ENCODE results near the gene THUMPD1.
A peak's percentile ranks its signal among the peaks of the same experiment; 100 is the strongest.

THUMPD1 gene

DNA sequence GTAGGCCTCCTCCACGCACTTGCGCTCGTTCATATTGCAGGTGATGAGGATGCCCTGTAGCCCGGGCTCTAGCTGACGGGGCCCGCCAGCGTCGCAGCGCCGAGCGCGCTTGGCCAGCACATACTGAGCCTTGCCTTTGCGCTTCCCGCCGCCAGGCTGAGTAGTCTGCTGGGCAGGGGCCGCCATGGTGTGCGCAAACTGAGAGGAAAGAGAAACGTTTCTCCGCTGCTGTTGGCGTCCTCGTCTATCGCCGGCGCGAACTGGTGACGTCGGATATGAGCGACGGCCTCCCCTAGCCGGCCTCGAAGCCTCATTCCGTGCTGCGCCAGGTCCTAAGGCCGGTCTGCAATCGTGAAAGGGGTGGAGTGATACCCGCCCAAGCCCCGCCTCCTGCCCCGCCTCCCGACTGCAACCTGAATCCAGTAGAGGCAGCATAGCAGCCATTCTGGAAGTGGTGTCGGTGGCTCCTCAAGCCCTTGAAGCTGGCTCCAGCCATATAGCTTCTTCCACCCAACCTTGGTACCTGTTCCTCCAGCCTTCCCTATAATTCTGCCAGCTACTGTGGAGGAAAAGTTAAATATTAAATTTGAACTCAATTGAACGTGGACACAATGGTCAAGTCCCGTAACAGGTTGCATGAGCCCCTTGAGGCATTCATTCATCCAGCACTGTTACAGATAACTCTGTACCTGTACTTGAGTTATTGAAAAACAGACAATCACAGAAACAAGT is at the start of gene THUMPD1:
Gene THUMPD1, minus strand, starts transcription at position 265 of the 732 bp plus-strand sequence. Its CDS starts 79 bp downstream, at position 186.
- in situ Hi-C loops (cut with MboI; ENCODE audit: low pct_unique_long_range_greater_than_20kb, low sequenced_read_pairs, unreplicated experiment): no loop called here
- TF ChIP-seq, protein P1, sequence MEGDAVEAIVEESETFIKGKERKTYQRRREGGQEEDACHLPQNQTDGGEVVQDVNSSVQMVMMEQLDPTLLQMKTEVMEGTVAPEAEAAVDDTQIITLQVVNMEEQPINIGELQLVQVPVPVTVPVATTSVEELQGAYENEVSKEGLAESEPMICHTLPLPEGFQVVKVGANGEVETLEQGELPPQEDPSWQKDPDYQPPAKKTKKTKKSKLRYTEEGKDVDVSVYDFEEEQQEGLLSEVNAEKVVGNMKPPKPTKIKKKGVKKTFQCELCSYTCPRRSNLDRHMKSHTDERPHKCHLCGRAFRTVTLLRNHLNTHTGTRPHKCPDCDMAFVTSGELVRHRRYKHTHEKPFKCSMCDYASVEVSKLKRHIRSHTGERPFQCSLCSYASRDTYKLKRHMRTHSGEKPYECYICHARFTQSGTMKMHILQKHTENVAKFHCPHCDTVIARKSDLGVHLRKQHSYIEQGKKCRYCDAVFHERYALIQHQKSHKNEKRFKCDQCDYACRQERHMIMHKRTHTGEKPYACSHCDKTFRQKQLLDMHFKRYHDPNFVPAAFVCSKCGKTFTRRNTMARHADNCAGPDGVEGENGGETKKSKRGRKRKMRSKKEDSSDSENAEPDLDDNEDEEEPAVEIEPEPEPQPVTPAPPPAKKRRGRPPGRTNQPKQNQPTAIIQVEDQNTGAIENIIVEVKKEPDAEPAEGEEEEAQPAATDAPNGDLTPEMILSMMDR (IDR thresholded peaks at IDR 0.05; ENCODE audit: extremely low read depth, insufficient read depth, missing control alignments): no peak
- peak; percentile 94 for DNase-seq (ENCODE audit: low spot score)

GRCh38 chr16:20789130-20789529 is 47.5 kb upstream of the THUMPD1 start:
- TF ChIP-seq, protein P1 (IDR thresholded peaks at IDR 0.05; ENCODE audit: extremely low read depth, insufficient read depth, missing control alignments): no peak
- in situ Hi-C loops (cut with MboI; ENCODE audit: low pct_unique_long_range_greater_than_20kb, low sequenced_read_pairs, unreplicated experiment): no loop called here
- DNase-seq (ENCODE audit: low spot score): no peak

DNA sequence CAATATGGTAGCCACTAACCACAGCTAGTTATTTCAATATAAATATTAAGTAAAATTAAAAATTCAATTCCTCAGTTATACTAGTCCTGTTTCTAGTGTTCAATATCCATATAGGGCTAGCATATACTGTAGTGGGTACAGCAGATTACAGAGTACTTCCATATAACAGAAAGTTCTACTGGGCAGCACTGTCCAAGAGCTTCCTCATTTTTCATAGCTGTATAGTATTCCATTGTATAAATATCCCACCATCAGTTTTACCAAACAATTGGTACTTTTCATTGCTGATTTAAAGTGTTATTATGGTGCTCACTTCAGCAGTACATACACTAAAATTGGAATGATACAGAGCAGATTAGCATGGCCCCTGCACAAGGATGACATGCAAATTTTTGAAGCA is 42.6 kb upstream of the THUMPD1 start:
- in situ Hi-C loops (cut with MboI; ENCODE audit: low pct_unique_long_range_greater_than_20kb, low sequenced_read_pairs, unreplicated experiment): no loop called here
- no peak for DNase-seq (ENCODE audit: low spot score)
- TF ChIP-seq, protein P1 (IDR thresholded peaks at IDR 0.05; ENCODE audit: extremely low read depth, insufficient read depth, missing control alignments): no peak

DNA sequence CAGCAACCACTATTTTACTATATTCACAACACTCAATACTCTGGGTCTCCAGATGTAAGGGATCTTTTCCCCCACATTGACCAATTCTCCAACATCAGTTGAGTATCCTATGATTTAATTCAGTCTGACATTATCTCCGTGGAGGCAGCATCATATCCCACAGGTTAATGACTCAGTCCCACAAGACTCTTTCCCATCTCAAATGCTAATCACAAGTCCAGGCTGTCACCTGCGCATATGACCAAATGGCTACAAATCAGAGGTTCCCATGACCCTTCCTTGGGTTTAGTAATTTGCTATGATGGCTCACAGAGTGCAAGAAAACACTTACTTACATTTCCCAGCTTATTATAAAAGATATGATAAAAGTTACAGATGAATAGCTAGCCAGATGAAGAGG is 40.9 kb upstream of the THUMPD1 start:
- TF ChIP-seq, protein P1 (IDR thresholded peaks at IDR 0.05; ENCODE audit: extremely low read depth, insufficient read depth, missing control alignments): no peak
- in situ Hi-C loops (cut with MboI; ENCODE audit: low pct_unique_long_range_greater_than_20kb, low sequenced_read_pairs, unreplicated experiment): no loop called here
- no peak for DNase-seq (ENCODE audit: low spot score)

GRCh38 chr16:20781697-20782096 is 40.1 kb upstream of the THUMPD1 start:
- TF ChIP-seq, protein P1 (IDR thresholded peaks at IDR 0.05; ENCODE audit: extremely low read depth, insufficient read depth, missing control alignments): no peak

GRCh38 chr16:20774703-20775362 is 33.2 kb upstream of the THUMPD1 start:
- DNase-seq (ENCODE audit: low spot score): peak; percentile 59
- in situ Hi-C loops (cut with MboI; ENCODE audit: low pct_unique_long_range_greater_than_20kb, low sequenced_read_pairs, unreplicated experiment): no loop called here
- TF ChIP-seq, protein P1 (IDR thresholded peaks at IDR 0.05; ENCODE audit: extremely low read depth, insufficient read depth, missing control alignments): peak; percentile 80

More at GRCh38 chr16:20781697-20782096, 40.1 kb upstream of the THUMPD1 start:
- no peak for DNase-seq (ENCODE audit: low spot score)
- in situ Hi-C loops (cut with MboI; ENCODE audit: low pct_unique_long_range_greater_than_20kb, low sequenced_read_pairs, unreplicated experiment): no loop called here
